Measurements from ENCODE around the gene EPHB1.
"Not testable (repeated sequence)": the region's sequence is repeated elsewhere in the genome, so short reads cannot be mapped to it uniquely, and the experiment has no call there.

EPHB1 gene

GRCh38 chr3:134938029-134938525, 143.0 kb downstream of the EPHB1 start:
- no peak for DNase-seq (ENCODE audit: low read depth in 4 of 4, low spot score in 1 of 4)

GRCh38 chr3:134939978-134940377, 144.9 kb downstream of the EPHB1 start:
- no peak for DNase-seq (ENCODE audit: low read depth in 4 of 4, low spot score in 1 of 4)

- no peak for DNase-seq (ENCODE audit: low read depth in 4 of 4, low spot score in 1 of 4)
Measured at GRCh38 chr3:134941820-134942219, 146.8 kb downstream of the EPHB1 start.

- no peak for DNase-seq (ENCODE audit: low read depth in 4 of 4, low spot score in 1 of 4)
Measured at GRCh38 chr3:134944429-134944828, 149.4 kb downstream of the EPHB1 start.

GRCh38 chr3:134949150-134949549, 154.1 kb downstream of the EPHB1 start:
- no peak for DNase-seq (ENCODE audit: low read depth in 4 of 4, low spot score in 1 of 4)

- no peak for DNase-seq (ENCODE audit: low read depth in 4 of 4, low spot score in 1 of 4)
Measured at GRCh38 chr3:134952371-134952770, 157.3 kb downstream of the EPHB1 start.

- no peak for DNase-seq (ENCODE audit: low read depth in 4 of 4, low spot score in 1 of 4)
Measured at GRCh38 chr3:134955874-134956273, 160.8 kb downstream of the EPHB1 start.

GRCh38 chr3:134956395-134956794, 161.3 kb downstream of the EPHB1 start:
- no peak for DNase-seq (ENCODE audit: low read depth in 4 of 4, low spot score in 1 of 4)

- no peak for DNase-seq (ENCODE audit: low read depth in 4 of 4, low spot score in 1 of 4)
Measured at GRCh38 chr3:134956844-134957243, 161.8 kb downstream of the EPHB1 start.

- no peak for DNase-seq (ENCODE audit: low read depth in 4 of 4, low spot score in 1 of 4)
Measured at GRCh38 chr3:134959516-134959915, 164.5 kb downstream of the EPHB1 start.

- DNase-seq (ENCODE audit: low read depth in 4 of 4, low spot score in 1 of 4) = no peak
Measured at GRCh38 chr3:134964226-134964625, 169.2 kb downstream of the EPHB1 start.

- no peak for DNase-seq (ENCODE audit: low read depth in 4 of 4, low spot score in 1 of 4)
Measured at GRCh38 chr3:134965865-134966481, 170.9 kb downstream of the EPHB1 start.

- DNase-seq (ENCODE audit: low read depth in 4 of 4, low spot score in 1 of 4) = no peak
Measured at GRCh38 chr3:134970895-134971294, 175.8 kb downstream of the EPHB1 start.

- no peak for DNase-seq (ENCODE audit: low read depth in 4 of 4, low spot score in 1 of 4)
Measured at GRCh38 chr3:134971306-134971705, 176.2 kb downstream of the EPHB1 start.

GRCh38 chr3:134971907-134972306, 176.8 kb downstream of the EPHB1 start:
- DNase-seq (ENCODE audit: low read depth in 4 of 4, low spot score in 1 of 4) = not testable (repeated sequence)

GRCh38 chr3:134972836-134973455, 177.9 kb downstream of the EPHB1 start:
- DNase-seq (ENCODE audit: low read depth in 4 of 4, low spot score in 1 of 4) = no peak

- no peak for DNase-seq (ENCODE audit: low read depth in 4 of 4, low spot score in 1 of 4)
Measured at GRCh38 chr3:134974624-134975023, 179.6 kb downstream of the EPHB1 start.

- no peak for DNase-seq (ENCODE audit: low read depth in 4 of 4, low spot score in 1 of 4)
Measured at GRCh38 chr3:134976948-134977347, 181.9 kb downstream of the EPHB1 start.

GRCh38 chr3:134978658-134979057, 183.6 kb downstream of the EPHB1 start:
- DNase-seq (ENCODE audit: low read depth in 4 of 4, low spot score in 1 of 4) = no peak

GRCh38 chr3:134985864-134986715, 191.0 kb downstream of the EPHB1 start:
- no peak for DNase-seq (ENCODE audit: low read depth in 4 of 4, low spot score in 1 of 4)

- no peak for DNase-seq (ENCODE audit: low read depth in 4 of 4, low spot score in 1 of 4)
Measured at GRCh38 chr3:134988666-134989065, 193.6 kb downstream of the EPHB1 start.

- no peak for DNase-seq (ENCODE audit: low read depth in 4 of 4, low spot score in 1 of 4)
Measured at GRCh38 chr3:134991003-134991402, 195.9 kb downstream of the EPHB1 start.
